ENCODE results near the gene FGF19. TPM values are rescaled to one million over a fixed set of nuclear protein-coding genes. Genes with fewer than 3 reads are reported as not detected.
A peak's percentile ranks its signal among the peaks of the same experiment; 100 is the strongest.

FGF19 gene
- total RNA-seq, 4 donors from 2014 or later = not detected

DNA sequence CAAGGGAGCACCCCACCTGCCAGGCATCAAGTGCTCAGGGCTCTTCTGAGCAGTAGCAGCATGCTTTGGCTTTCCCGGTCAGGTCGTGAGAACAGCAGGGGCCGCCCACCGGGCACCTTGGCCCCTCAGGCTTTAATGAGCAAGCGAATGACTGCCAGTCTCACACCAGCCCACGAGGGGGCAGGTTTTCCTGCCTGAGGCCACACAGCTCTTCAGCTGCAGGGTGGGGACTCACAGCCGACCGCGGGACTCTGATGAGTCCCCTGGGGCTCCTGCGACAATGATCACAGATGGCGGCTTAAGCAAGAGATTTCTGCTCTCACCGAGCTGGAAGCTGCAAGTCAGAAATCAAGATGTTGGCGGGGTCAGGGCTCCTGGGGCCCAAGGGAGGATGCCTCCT lies 14.3 kb upstream of the FGF19 start:
- no peak for DNase-seq
- WGBS, 2 donors = 1 to 7% methylated on average over 2 to 7 of the region's 13 CpGs
- Histone ChIP-seq H3K27ac (no peak overlapping the region), H3K9me3 (no peaks in the 10 kb centered on the region), H3K27me3 (peaks cover 0 to 95% (median 1%) of the 10 kb centered on the region in 4 donors), H3K4me3 (no peak overlapping the region), H3K36me3 (no peaks in the 10 kb centered on the region), H3K4me1 (no peaks in the 10 kb centered on the region)
- TF ChIP-seq, protein P1, sequence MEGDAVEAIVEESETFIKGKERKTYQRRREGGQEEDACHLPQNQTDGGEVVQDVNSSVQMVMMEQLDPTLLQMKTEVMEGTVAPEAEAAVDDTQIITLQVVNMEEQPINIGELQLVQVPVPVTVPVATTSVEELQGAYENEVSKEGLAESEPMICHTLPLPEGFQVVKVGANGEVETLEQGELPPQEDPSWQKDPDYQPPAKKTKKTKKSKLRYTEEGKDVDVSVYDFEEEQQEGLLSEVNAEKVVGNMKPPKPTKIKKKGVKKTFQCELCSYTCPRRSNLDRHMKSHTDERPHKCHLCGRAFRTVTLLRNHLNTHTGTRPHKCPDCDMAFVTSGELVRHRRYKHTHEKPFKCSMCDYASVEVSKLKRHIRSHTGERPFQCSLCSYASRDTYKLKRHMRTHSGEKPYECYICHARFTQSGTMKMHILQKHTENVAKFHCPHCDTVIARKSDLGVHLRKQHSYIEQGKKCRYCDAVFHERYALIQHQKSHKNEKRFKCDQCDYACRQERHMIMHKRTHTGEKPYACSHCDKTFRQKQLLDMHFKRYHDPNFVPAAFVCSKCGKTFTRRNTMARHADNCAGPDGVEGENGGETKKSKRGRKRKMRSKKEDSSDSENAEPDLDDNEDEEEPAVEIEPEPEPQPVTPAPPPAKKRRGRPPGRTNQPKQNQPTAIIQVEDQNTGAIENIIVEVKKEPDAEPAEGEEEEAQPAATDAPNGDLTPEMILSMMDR (IDR thresholded peaks at IDR 0.05) = peak in 1 of 6 experiments; percentile 21
- no peak for TF ChIP-seq POLR2A (IDR thresholded peaks at IDR 0.05)
- intact Hi-C loops (cut with DNase I) = no loop called here

- TF ChIP-seq, protein P1 (IDR thresholded peaks at IDR 0.05) = no peak
- no peak for TF ChIP-seq POLR2A (IDR thresholded peaks at IDR 0.05)
- intact Hi-C loops (cut with DNase I) = no loop called here
These were observed 13.3 kb upstream of the FGF19 start for GRCh38 chr11:69716891-69717747.

DNA sequence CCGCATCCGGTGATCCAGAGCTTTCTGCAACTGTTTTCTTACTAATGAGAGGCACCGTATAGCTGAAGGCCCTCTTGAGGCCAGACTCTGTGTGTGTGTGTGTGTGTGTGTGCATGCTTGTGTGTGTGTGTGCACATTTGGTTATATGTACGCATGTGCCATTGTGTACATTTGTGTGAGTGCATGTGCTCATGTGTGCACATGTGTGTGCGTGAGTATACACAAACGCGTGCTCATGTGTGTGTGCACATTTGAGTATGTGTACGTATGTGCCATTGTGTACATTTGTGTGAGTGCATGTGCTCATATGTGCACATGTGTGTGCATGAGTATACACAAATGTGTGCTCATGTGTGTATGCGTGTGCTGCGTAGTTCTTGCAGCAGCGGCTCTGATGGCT lies 12.3 kb upstream of the FGF19 start:
- 76 to 83% methylated on average over 9 to 11 of the region's 11 CpGs for WGBS, 2 donors
- no peak for TF ChIP-seq POLR2A (IDR thresholded peaks at IDR 0.05)
- TF ChIP-seq, protein P1 (IDR thresholded peaks at IDR 0.05) = no peak
- no peaks in the 10 kb centered on the region for H3K36me3 ChIP-seq
- no peaks in the 10 kb centered on the region for H3K9me3 ChIP-seq
- H3K27me3 ChIP-seq = peaks cover 0 to 92% (median 1%) of the 10 kb centered on the region in 4 donors
- H3K4me1 ChIP-seq = no peaks in the 10 kb centered on the region
- intact Hi-C loops (cut with DNase I) = no loop called here
- no peak for DNase-seq
- no peak overlapping the region for H3K27ac ChIP-seq
- no peak overlapping the region for H3K4me3 ChIP-seq

More at GRCh38 chr11:69716891-69717747, 13.3 kb upstream of the FGF19 start:
- H3K9me3 ChIP-seq = no peaks in the 10 kb centered on the region
- no peaks in the 10 kb centered on the region for H3K36me3 ChIP-seq
- no peak overlapping the region for H3K4me3 ChIP-seq
- no peak overlapping the region for H3K27ac ChIP-seq
- peaks cover 0 to 94% (median 1%) of the 10 kb centered on the region in 4 donors for H3K27me3 ChIP-seq
- no peak for DNase-seq
- H3K4me1 ChIP-seq = no peaks in the 10 kb centered on the region
- 30 to 52% methylated on average over 2 to 3 of the region's 6 CpGs for WGBS, 2 donors

DNA sequence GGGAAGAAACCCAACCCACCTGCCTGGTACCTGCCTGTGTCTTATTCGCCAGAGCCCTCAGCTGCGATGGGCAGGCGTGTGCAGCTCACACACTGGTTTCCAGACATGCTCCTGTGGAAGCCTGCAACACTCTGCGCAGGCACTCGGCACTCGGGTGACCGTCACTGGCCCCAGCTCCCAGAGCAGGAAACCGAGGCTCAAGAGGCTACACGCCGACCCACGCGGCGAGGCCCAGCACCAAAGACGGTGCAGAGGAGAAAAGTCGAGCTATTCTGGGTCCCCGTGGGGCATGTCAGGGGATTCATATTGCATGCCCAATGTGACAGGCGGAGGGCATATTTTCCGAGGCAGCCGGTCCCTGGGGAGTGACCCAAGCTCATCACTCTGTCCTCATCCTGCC lies 11.6 kb upstream of the FGF19 start:
- 82 to 84% methylated on average over 11 to 19 of the region's 19 CpGs for WGBS, 2 donors
- Histone ChIP-seq H3K36me3 (no peaks in the 10 kb centered on the region), H3K27ac (no peak overlapping the region), H3K4me3 (no peak overlapping the region), H3K4me1 (no peaks in the 10 kb centered on the region), H3K27me3 (peaks cover 0 to 92% (median 1%) of the 10 kb centered on the region in 4 donors), H3K9me3 (no peaks in the 10 kb centered on the region)
- TF ChIP-seq, protein P1 (IDR thresholded peaks at IDR 0.05) = no peak
- TF ChIP-seq POLR2A (IDR thresholded peaks at IDR 0.05) = no peak
- intact Hi-C loops (cut with DNase I) = no loop called here
- DNase-seq = no peak
